22Rv1 (cell line): ENCODE measurements around the gene TXNDC11.

Experiments
- H3K27ac ChIP-seq: fragments of 450-650 bp; 2 replicates; pipeline ENCODE4 v1.5.1; 2017
- CTCF ChIP-seq: fragments of 450-650 bp; IDR thresholded peaks from 2 replicates; pipeline ENCODE4 v1.5.1; 2017; ENCODE audit warnings: mild to moderate bottlenecking
- ZFX ChIP-seq: fragments of 450-650 bp; IDR thresholded peaks from 2 replicates; pipeline ENCODE4 v1.6.1; 2017; ENCODE audit warnings: antibody characterized with exemption, borderline replicate concordance

The TXNDC11 gene

GRCh38 chr16:11635679-11636171, 106.9 kb downstream of the TXNDC11 start:
- no peak for TF ChIP-seq ZFX
- TF ChIP-seq CTCF, result no peak
- H3K27ac ChIP-seq, result peak overlapping the region; percentile 49

- H3K27ac ChIP-seq, result no peak overlapping the region
- TF ChIP-seq ZFX (no peak), CTCF (no peak)
Measured at GRCh38 chr16:11635113-11635652, 107.5 kb downstream of the TXNDC11 start.

DNA sequence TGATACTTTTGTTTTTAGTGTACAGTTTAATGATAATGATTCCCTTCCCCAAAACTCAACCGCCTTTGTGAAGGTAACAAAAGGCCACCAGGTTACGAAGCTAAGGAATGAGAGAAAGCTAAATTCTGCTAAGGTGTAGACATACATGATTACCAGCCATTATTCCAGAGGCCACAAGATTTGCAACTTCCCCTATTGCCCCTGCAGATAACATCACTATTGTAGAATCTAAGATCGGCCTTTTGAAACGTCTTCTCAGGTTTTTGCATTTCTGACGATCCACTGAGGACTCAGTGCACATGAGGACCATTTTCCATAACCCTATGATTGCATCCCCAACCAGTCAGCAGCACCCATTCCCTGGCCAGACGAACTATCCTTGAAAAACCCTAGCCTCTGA, 108.3 kb downstream of the TXNDC11 start:
- no peak overlapping the region for H3K27ac ChIP-seq
- no peak for TF ChIP-seq CTCF

GRCh38 chr16:11633113-11633512, 109.5 kb downstream of the TXNDC11 start:
- TF ChIP-seq CTCF (no peak), ZFX (no peak)
- H3K27ac ChIP-seq, result no peak overlapping the region

- no peak overlapping the region for H3K27ac ChIP-seq
- no peak for TF ChIP-seq ZFX
- no peak for TF ChIP-seq CTCF
Measured at GRCh38 chr16:11632455-11632939, 110.2 kb downstream of the TXNDC11 start.

- TF ChIP-seq CTCF (no peak), ZFX (no peak)
- no peak overlapping the region for H3K27ac ChIP-seq
Measured at GRCh38 chr16:11631214-11631613, 111.4 kb downstream of the TXNDC11 start.

- H3K27ac ChIP-seq, result no peak overlapping the region
- TF ChIP-seq ZFX (no peak), CTCF (no peak)
Measured at GRCh38 chr16:11630768-11631056, 111.9 kb downstream of the TXNDC11 start.
